Measurements from ENCODE around the gene CACNA1G. TPM values are rescaled to one million over a fixed set of nuclear protein-coding genes. Genes with fewer than 3 reads are reported as not detected.
A peak's percentile ranks its signal among the peaks of the same experiment; 100 is the strongest.

CACNA1G gene
- total and polyA plus RNA-seq, 9 of the 15 experiments (the other 6 are each of a cell fraction or from before 2014, with no cell fraction given), result 0.01 TPM; not detected in 8

DNA sequence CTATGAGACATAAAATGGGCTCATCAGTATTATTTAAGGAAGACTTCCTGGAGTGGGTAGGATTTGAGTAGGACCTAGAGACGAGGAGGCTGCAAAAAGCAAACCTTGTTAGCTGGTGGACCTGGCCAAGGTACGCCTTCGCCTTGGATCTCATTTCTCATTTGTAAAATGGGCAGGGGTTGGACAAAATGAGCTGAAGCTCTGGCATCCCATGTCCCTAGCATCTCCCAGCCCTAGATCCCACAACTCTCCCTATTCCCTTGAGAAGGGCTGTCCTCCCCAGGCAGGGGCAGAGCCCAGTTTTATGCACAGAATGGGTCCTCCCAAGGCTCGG, 13.8 kb upstream of the CACNA1G start:
- intact Hi-C loops (cut with micrococcal nuclease) (loop anchor here (1.0 to 5.0 kb wide), 4 partner anchors 64 to 396 kb away; no protein-coding TSS in a partner anchor), in situ Hi-C loops (cut with MboI) (loop anchor here (5.0 to 10.0 kb wide), 4 partner anchors 81 to 408 kb away; no protein-coding TSS in a partner anchor)
- Histone ChIP-seq H3K9me1 (ENCODE audit: control insufficient read depth, insufficient read depth, low read length) (no peaks in the 10 kb centered on the region), H3K79me2 (ENCODE audit: control insufficient read depth, insufficient read depth, low read length) (no peaks in the 10 kb centered on the region), H3K36me3 (ENCODE audit: control insufficient read depth, insufficient read depth, low read length) (no peaks in the 10 kb centered on the region), H3K4me3 (no peak overlapping the region), H3K4me1 (replicated peaks in 1 of 2; ENCODE audit: control insufficient read depth in 2 of 2, insufficient read depth in 2 of 2, low read length in 2 of 2) (peaks cover 15 to 55% of the 10 kb centered on the region in 2 experiments; a peak in 4 of 5 replicates), H3K27ac (ENCODE audit: extremely low read depth, low read depth, low read length) (no peak overlapping the region), H2AFZ (ENCODE audit: low read depth, low read length) (peak overlapping the region; percentile 46), H3K9ac (ENCODE audit: insufficient read depth in 1 of 2, low read depth in 2 of 2, low read length in 2 of 2) (no peak overlapping the region), H3K27me3 (ENCODE audit: control insufficient read depth in 2 of 2, insufficient read depth in 2 of 2, low read length in 2 of 2) (0 out of 5 replicates have a peak, but pooled peaks cover 0 to 2% of the 10 kb centered on the region in 2 experiments), H4K20me1 (replicated peaks; ENCODE audit: control insufficient read depth, insufficient read depth, low read length) (no peaks in the 10 kb centered on the region; the same call in 1 of the 2 replicates), H3K9me3 (replicated peaks; ENCODE audit: control insufficient read depth, insufficient read depth, low read depth, low read length) (no peaks in the 10 kb centered on the region), H3K4me2 (ENCODE audit: insufficient read depth, low read length) (no peak overlapping the region)
- POLR2A ChIA-PET, result no interaction called here
- CTCF ChIA-PET (ENCODE audit: low intra/inter-chr PET ratio), result interaction anchor here (0.6 to 2.5 kb wide), 5 partner anchors 63 to 148 kb away, joined by 5 to 11 read pairs (median 7); no protein-coding TSS in a partner anchor
- ATAC-seq (no peak), FAIRE-seq (no peak), DNase-seq (ENCODE audit: extremely low read depth in 1 of 4, low spot score in 3 of 4) (no peak)
- no TSS peak for BruUV-seq (replicated peaks)
- TF ChIP-seq PRDM10 (IDR thresholded peaks at IDR 0.05; ENCODE audit: partially characterized antibody), result peak; percentile 14
- TF ChIP-seq HSF4 (CRISPR knock-in tag; IDR thresholded peaks at IDR 0.05; ENCODE audit: borderline replicate concordance), result 0 out of 2 replicates have a peak, but pooled peaks have one; percentile 26
- 0 out of 2 replicates have a peak, but pooled peaks have one; percentile 13 for TF ChIP-seq CC2D1A (IDR thresholded peaks at IDR 0.05)
- 0 out of 2 replicates have a peak, but pooled peaks have one; percentile 1 for TF ChIP-seq RAD51 (IDR thresholded peaks at IDR 0.05; ENCODE audit: borderline replicate concordance, low read depth)
- TF ChIP-seq UBTF (IDR thresholded peaks at IDR 0.05; ENCODE audit: borderline replicate concordance in 1 of 2, low read depth in 2 of 2, low read length in 2 of 2), result no peak
- 44% methylated on average over 4 of the region's 4 CpGs for WGBS (ENCODE audit: insufficient coverage, low coverage, missing lambda C conversion rate)
